ENCODE results near the gene JPT2. TPM values are rescaled to one million over a fixed set of nuclear protein-coding genes. Genes with fewer than 3 reads are reported as not detected.

The JPT2 gene
- total and polyA plus RNA-seq, 10 of the 15 experiments (the other 5 are each of a cell fraction or from before 2014, with no cell fraction given): 11.7 to 78.4 (median 48.4) TPM

- DNase-seq (ENCODE audit: low read depth, low spot score) (no peak), ATAC-seq (no peak), FAIRE-seq (no peak)
- POLR2A ChIA-PET: no interaction called here
- RAD21 ChIA-PET (ENCODE audit: unreplicated experiment): interaction anchor here (0.6 kb wide), 1 partner anchor 1082 kb away, joined by 3 read pairs; the partner anchor contains the start of gene SRRM2
- H3K9me3 ChIP-seq (replicated peaks; ENCODE audit: control insufficient read depth, insufficient read depth, low read length): no peaks in the 10 kb centered on the region
- 97% methylated on average over 7 of the region's 7 CpGs for WGBS (ENCODE audit: insufficient coverage, insufficient replicate concordance, low lambda C conversion rate, missing lambda C conversion rate)
- no peaks in the 10 kb centered on the region for H3K27me3 ChIP-seq (replicated peaks in 1 of 2; ENCODE audit: control insufficient read depth in 2 of 2, insufficient read depth in 2 of 2, low read length in 1 of 2)
- no peak for TF ChIP-seq FOXM1 (IDR thresholded peaks at IDR 0.05; ENCODE audit: low read depth, low read length)
- TF ChIP-seq SUPT20H (IDR thresholded peaks at IDR 0.05; ENCODE audit: borderline replicate concordance, control insufficient read depth, low read depth, low read length): no peak
- TF ChIP-seq POLR2AphosphoS2 (IDR thresholded peaks at IDR 0.05; ENCODE audit: low read depth, low read length): no peak
- no peak for TF ChIP-seq IRF5 (IDR thresholded peaks at IDR 0.05; ENCODE audit: borderline replicate concordance)
- no peak for TF ChIP-seq NKRF (conservative IDR thresholded peaks at IDR 0.05)
- SMC1A ChIA-PET (ENCODE audit: uncharacterized antibody, unreplicated experiment): no interaction called here
- no peak overlapping the region for H2AFZ ChIP-seq (ENCODE audit: control insufficient read depth, low read depth, low read length)
- H3K4me2 ChIP-seq (ENCODE audit: control insufficient read depth, insufficient read depth): no peak overlapping the region
- in situ Hi-C loops (cut with MboI) (no loop called here), intact Hi-C loops (cut with micrococcal nuclease; ENCODE audit: unreplicated experiment) (no loop called here)
- no peak overlapping the region for H3K9ac ChIP-seq (ENCODE audit: control insufficient read depth, insufficient read depth, low read length)
- peaks cover 8 to 34% of the 10 kb centered on the region in 2 experiments; a peak in 3 of 4 replicates for H3K36me3 ChIP-seq (ENCODE audit: control insufficient read depth in 2 of 2, insufficient read depth in 2 of 2, low read length in 1 of 2)
- CTCF ChIA-PET: no interaction called here
- no peak overlapping the region for H3K4me3 ChIP-seq
- H4K20me1 ChIP-seq (ENCODE audit: control insufficient read depth, insufficient read depth): no peaks in the 10 kb centered on the region
- no peak overlapping the region for H3K27ac ChIP-seq (ENCODE audit: control insufficient read depth, insufficient read depth)
- no peaks in the 10 kb centered on the region for H3K79me2 ChIP-seq (ENCODE audit: control insufficient read depth, insufficient read depth, low read length)
- H3K4me1 ChIP-seq (ENCODE audit: control insufficient read depth, insufficient read depth, low read length): no peaks in the 10 kb centered on the region
- BruUV-seq (replicated peaks): no TSS peak
Measured at GRCh38 chr16:1670866-1671265, 7.2 kb upstream of the JPT2 start.
